Lung (tissue), 12 donors: ENCODE data around the gene SEPTIN14. TPM values are rescaled to one million over a fixed set of nuclear protein-coding genes. Genes with fewer than 3 reads are reported as not detected.
"Not testable (repeated sequence)": the region's sequence is repeated elsewhere in the genome, so short reads cannot be mapped to it uniquely, and the experiment has no call there.

ENCODE experiments used
- ATAC-seq: fragments of 200-7000 bp; cut with Tn5 transposase; one replicate; pipeline ENCODE4 v1.9.1; 2020; ENCODE audit warnings: moderate number of reproducible peaks; ENCODE audit not compliant: insufficient read depth, low FRiP score
- DNase-seq, 3 donors: peaks; one replicate each; pipeline ENCODE4 v3.0.0-alpha.2; 2013 to 2017
- H3K27ac ChIP-seq, 2 donors: one replicate each; pipeline ENCODE4 v1.5.1; 2013; ENCODE audit warnings: mild to moderate bottlenecking in 2 of 2, moderate library complexity in 2 of 2, control low read depth in 1 of 2, inconsistent platforms in 1 of 2, low read depth in 1 of 2, low read length in 1 of 2
- H3K27me3 ChIP-seq, 3 donors: one replicate each; pipeline ENCODE4 v1.5.1; 2013; ENCODE audit warnings: low read length in 2 of 3; ENCODE audit not compliant: control insufficient read depth in 3 of 3, insufficient read depth in 3 of 3
- H3K36me3 ChIP-seq, 4 donors: one replicate each; pipeline ENCODE4 v1.5.1; 2013; ENCODE audit warnings: low read length in 4 of 4, mild to moderate bottlenecking in 1 of 4, moderate library complexity in 1 of 4; ENCODE audit not compliant: control insufficient read depth in 4 of 4, insufficient read depth in 4 of 4
- H3K4me1 ChIP-seq, 5 donors: one replicate each; pipeline ENCODE4 v1.5.1; 2013; ENCODE audit warnings: low read length in 5 of 5, mild to moderate bottlenecking in 2 of 5, moderate library complexity in 1 of 5; ENCODE audit not compliant: control insufficient read depth in 5 of 5, insufficient read depth in 5 of 5
- H3K4me3 ChIP-seq: one replicate; pipeline ENCODE4 v1.5.1; 2013; ENCODE audit warnings: mild to moderate bottlenecking, control low read depth, moderate library complexity
- H3K9ac ChIP-seq, 2 donors: one replicate each; pipeline ENCODE4 v1.5.1; 2013; ENCODE audit warnings: low read length in 2 of 2, control low read depth in 1 of 2; ENCODE audit not compliant: insufficient read depth in 1 of 2
- H3K9me3 ChIP-seq, 4 donors: one replicate each; pipeline ENCODE4 v1.5.1; 2013; ENCODE audit warnings: low read length in 3 of 4, mild to moderate bottlenecking in 1 of 4, moderate library complexity in 1 of 4; ENCODE audit not compliant: control insufficient read depth in 4 of 4, insufficient read depth in 3 of 4
- CTCF ChIP-seq: IDR thresholded peaks from 2 replicates; pipeline ENCODE4 v1.5.1; 2012; ENCODE audit warnings: mild to moderate bottlenecking; ENCODE audit errors: control extremely low read depth, extremely low read depth
- WGBS, 2 donors: extraction: QIAGEN DNeasy Blood & Tissue Kit; methylation state at CpG; one replicate each; pipeline ENCODE4 v1.1.7; 2013; 5-methylcytosine and 5-hydroxymethylcytosine counted together
- polyA plus RNA-seq, 2 donors: library from polyadenylated mRNA; stranded (reverse); fragments of 200-250 nt; gene quantifications; one replicate each; pipeline ENCODE4 v1.2.1, GENCODE V29; 2013
- total RNA-seq, 2 donors: library from RNA; depleted of rRNA in 1 of 2; stranded (reverse); fragments of >200 nt in 1 of 2; gene quantifications; one replicate each; pipeline ENCODE4 v1.2.1, GENCODE V29; 2014 to 2021
- donor health status: control.
- donor health status: control.
- donor health status: Bipolar disorder and iron deficiency.
- donor health status: healthy.
- donor health status: DM: yes; HTN: yes; CAD: no.

Gene SEPTIN14
- total and polyA plus RNA-seq, 4 donors, result not detected

DNA sequence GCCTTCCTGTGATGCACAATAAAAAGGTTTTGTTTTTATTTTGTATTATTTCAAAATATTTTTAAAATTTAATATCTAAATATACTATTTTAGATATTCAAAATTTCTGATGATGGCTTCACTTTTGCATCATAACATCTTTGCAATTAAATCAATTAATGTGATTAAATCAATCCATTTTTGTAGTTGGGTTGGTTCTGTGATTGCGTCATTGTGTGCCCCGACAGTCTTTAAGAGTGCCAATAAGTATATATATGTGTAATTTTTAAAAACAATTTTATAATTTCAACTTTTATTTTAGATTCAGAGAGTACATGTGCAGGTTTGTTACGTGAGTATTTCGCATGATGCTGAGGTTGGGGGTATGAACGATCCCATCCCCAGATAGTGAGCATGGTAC lies 70.5 kb downstream of the SEPTIN14 start:
- 93 to 95% methylated on average over 5 of the region's 5 CpGs for WGBS, 2 donors
- DNase-seq, result no peak
- Histone ChIP-seq H3K27me3 (no peaks in the 10 kb centered on the region), H3K4me1 (no peaks in the 10 kb centered on the region), H3K9me3 (no peaks in the 10 kb centered on the region), H3K9ac (no peak overlapping the region), H3K27ac (no peak overlapping the region), H3K4me3 (no peak overlapping the region), H3K36me3 (no peaks in the 10 kb centered on the region)
- TF ChIP-seq CTCF, result no peak
- ATAC-seq, result no peak

- H3K9me3 ChIP-seq, result peaks cover 0 to 4% (median 1%) of the 10 kb centered on the region in 4 donors
- H3K27me3 ChIP-seq, result no peaks in the 10 kb centered on the region
- no peak for ATAC-seq
- no peaks in the 10 kb centered on the region for H3K4me1 ChIP-seq
- DNase-seq, result no peak
- no peak overlapping the region for H3K4me3 ChIP-seq
- WGBS, 2 donors, result 89 to 93% methylated on average over 6 of the region's 6 CpGs
- H3K36me3 ChIP-seq, result no peaks in the 10 kb centered on the region
- H3K27ac ChIP-seq, result no peak overlapping the region
- H3K9ac ChIP-seq, result no peak overlapping the region
- no peak for TF ChIP-seq CTCF
Observed at GRCh38 chr7:55787796-55788195, 74.8 kb downstream of the SEPTIN14 start.

DNA sequence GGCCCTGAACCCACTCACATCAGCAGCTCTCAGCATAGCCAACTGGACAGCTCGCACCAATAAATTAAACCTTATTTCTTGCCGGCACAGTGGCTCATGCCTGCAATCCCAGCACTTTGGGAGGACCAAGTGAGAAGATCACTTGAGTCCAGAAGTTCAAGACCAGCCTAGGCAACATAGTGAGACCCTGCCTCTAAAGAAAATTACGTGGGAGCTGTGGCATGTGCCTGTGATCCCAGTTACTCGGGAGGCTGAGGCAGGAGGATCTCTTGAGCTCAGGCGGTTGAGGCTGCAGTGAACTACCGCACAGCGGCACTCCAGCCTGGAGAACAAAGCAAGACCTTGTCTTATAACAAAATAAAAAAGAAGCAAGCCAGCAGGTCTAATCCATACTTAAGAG lies 75.7 kb downstream of the SEPTIN14 start:
- WGBS, 2 donors, result 83 to 86% methylated on average over 7 of the region's 7 CpGs
- Histone ChIP-seq H3K4me1 (no peaks in the 10 kb centered on the region), H3K4me3 (no peak overlapping the region), H3K9ac (no peak overlapping the region), H3K27me3 (no peaks in the 10 kb centered on the region), H3K9me3 (peaks cover 0 to 4% (median 1%) of the 10 kb centered on the region in 4 donors), H3K27ac (no peak overlapping the region), H3K36me3 (no peaks in the 10 kb centered on the region)
- ATAC-seq (no peak), DNase-seq (no peak)
- no peak for TF ChIP-seq CTCF

- not testable (repeated sequence) for ATAC-seq, H3K9me3 ChIP-seq, H3K4me1 ChIP-seq, H3K4me3 ChIP-seq, H3K27ac ChIP-seq, DNase-seq, H3K9ac ChIP-seq, H3K36me3 ChIP-seq, H3K27me3 ChIP-seq
- 87 to 92% methylated on average over 7 of the region's 7 CpGs for WGBS, 2 donors
Observed at GRCh38 chr7:55785444-55785843, 77.1 kb downstream of the SEPTIN14 start.
